T-helper 22 cell (primary cell): Measurements from ENCODE around the gene FHL5.
"Not testable (repeated sequence)": the region's sequence is repeated elsewhere in the genome, so short reads cannot be mapped to it uniquely, and the experiment has no call there.

Source experiments
- DNase-seq: peaks from one replicate; pipeline ENCODE4 v3.0.0-alpha.2; 2020; ENCODE audit warnings: low read depth

FHL5 gene

DNA sequence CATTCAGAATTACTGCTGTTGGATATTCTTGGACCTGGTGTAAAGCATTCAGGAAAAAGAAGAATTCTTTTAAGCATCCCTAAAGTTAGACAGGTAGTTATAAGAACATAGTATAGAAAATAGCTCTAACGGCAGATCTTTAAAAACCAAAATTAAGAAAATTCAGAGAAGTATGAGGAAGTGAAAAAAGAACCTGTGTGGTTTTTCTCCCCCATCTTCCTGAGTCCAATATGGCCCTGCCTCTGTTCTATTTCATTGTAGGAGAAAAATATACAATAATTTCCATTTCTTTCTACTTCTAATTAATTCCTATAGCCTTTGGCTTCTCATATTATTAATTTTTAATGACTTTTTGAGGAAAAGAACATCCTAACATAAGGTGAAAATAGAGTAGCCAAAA lies 47.1 kb downstream of the FHL5 start:
- DNase-seq: no peak

DNA sequence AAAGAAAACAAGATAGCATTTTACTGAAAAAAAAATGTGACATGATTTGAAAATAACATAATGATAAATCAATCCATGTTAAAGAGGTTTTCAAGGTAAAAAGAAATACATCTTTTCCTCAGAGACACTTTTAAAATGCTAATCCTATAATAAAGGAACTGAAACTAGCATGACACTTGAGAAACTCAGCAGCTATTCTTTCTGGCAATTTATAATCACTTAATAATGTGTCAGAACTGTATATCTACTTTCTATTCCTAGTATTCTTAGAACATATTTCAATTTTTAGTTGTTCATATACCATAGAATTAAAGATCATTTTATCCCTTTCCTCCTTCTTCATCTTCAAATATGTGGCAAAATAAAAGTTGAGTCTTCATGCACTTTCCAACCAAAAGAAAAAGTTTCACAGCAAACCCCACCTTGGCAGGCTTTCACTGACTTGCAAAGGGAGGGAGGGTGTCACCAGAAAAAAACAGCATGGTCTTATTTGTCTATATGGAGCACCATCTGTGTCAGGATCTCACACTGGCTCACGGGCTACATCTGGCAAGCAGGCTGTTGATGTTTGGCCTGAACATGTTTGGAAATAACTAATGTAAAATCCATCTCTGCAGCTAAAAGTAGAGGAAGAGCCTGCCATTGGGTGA lies 48.5 kb downstream of the FHL5 start:
- no peak for DNase-seq

DNA sequence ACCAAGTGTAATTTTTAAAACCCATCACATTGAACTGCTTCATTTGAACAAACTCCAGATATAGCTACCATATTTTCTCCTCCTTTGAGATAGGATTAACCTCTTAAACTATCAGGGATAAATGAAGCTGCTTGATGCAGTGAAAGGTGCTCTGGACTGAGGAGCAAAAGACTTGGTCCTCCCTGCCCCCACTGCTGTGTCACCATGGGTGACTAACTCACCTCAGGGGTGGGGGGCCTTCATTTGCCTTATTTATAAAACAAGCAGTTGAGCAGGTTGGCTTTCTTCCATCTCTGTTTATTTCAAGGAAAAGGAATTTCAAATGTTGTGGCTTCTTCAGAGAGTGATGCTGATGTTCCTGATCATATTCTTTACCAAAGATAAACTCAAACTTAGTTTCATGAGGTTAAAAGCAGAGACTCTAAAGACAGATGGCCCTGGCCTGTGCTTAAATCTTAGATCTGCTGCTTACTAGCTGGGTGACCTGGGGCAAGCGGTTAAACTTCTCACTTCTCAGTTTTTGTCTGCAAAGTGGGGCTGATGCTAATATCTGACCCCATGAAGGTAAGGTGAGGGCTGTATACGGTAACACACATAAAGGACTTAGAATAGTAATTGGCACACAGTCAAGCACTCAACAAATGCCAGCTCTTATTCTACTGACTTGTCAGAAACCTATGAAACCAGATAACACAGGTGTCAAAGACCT lies 50.5 kb downstream of the FHL5 start:
- DNase-seq: no peak

DNA sequence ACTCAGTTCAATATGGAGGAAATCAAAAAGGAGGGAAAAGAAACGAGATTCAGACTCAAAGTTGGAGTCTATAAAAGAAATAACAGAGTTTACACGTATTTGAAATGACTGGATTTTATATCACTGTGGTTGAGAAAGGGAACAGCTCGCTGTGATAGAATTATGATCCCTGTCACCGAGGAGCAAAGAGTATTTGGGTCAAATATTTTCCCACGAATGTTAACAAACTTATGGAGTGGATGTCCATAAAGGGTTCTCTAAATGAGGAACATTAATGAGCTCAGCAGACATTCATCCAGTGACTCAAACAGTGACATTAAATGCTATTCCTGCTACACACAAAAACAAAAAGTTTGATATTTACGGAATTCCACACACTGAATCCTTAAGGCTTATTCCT lies 57.9 kb downstream of the FHL5 start:
- DNase-seq: no peak

DNA sequence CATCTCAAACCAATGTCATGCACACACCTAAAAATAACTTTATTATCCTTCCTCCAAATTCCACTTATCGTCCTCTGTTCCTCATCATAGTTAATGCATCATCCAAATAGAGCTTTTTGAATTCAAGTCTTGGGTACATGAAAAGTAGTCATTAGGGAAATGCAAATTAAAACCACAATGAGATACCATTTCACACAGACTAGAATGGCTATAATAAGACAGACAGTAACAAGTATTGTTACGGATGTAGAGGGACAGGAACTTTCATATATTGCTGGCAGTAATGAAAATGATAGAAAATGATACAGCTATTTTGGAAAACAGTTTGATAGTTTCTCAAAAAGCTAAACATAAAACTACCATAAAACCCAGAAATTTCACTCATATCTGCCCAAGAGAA lies 59.1 kb downstream of the FHL5 start:
- no peak for DNase-seq

DNA sequence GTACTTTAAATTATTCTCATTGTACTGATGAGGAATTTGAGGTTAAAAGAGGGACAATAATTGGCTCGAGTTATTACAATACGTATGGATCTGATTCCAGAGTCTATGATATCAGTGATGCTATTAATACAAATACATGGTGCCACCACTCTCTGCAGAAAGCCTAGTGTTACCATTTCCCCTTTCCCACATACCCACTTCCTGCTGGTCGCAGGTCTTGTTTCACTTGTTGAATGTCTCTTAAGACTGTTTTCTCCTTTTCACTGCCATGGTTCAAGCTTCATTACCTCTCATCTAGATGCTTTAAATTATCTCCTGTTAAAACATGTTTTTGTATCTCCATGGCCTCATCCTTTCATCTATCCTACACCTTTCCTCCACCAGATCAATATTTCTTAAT lies 62.0 kb downstream of the FHL5 start:
- no peak for DNase-seq

DNA sequence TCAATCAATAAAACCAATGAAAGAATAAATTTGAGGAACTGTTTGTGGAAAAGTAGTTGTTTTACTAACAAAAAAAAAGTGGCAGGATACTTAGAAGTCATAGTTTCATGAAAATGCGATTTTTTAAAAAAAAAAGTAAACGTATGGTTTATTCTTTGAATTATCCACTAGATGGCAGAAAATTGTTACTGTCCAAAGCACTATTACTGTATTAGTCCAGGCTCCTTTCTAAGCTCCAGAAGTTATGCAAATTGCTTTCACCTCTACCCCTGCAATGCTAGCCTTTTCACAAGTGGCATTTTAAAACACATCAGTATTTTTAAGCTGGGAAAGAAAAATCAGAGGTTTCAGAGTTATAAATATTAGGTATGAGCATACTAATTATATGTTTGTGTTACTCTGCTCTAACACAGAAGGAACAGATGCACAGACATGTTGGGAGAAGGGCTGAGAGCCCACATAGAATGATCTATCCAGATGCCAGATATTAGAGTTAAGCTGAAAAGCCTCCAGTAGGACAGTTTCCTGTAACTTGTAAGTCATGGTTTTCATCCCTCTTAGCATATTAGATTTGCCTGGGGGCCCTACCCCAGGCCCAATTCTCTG lies 63.9 kb downstream of the FHL5 start:
- no peak for DNase-seq

DNA sequence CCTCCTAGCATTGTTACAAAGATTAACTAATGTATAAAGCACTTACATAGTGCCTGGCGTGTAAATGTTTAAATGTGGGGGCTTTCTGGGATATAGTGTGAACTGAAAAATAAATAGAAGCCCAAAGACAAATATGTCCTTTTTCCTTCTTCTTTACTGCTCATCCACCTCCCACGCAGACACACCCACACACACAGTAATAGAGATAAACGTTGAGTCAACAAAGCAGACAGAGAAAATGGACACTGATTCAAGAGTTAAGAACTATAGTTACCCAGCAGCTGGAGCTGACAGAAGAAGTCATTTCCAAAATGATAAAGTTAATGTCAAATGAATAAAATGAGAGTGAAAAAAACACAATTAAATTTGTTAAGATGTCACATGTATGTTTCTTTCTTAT lies 68.3 kb downstream of the FHL5 start:
- DNase-seq: no peak

DNA sequence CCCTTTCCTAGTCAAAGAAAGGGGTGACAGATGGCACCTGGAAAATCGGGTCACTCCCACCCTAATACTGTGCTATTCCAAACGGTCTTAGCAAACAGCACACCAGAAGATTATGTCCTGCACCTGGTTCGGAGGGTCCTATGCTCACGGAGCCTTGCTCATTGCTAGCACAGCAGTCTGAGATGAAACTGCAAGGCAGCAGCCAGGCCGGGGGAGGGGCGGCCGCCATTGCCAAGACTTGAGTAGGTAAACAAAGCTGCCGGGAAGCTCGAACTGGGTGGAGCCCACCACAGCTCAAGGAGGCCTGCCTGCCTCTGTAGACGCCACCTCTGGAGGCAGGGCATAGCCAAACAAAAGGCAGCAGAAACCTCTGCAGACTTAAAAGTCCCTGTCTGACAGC lies 75.1 kb downstream of the FHL5 start:
- not testable (repeated sequence) for DNase-seq

DNA sequence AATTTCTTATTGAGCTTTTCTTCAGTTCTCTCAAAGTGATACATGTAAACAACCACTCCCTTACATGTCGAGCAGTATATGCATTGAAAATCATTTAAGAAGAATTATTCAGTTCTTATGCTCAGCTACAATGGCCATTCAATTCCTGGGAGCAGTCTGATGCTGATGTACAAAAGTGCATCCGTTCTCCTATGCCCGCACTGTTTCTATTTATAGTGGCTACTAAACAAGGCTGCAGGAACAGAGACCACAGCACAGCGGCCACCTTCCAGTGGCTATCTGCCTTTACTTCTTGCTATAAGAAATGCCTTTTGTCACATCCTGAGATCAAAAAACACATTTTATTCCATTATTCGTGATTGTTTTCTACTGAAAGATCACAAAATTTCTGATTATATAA lies 82.2 kb downstream of the FHL5 start:
- DNase-seq: no peak

DNA sequence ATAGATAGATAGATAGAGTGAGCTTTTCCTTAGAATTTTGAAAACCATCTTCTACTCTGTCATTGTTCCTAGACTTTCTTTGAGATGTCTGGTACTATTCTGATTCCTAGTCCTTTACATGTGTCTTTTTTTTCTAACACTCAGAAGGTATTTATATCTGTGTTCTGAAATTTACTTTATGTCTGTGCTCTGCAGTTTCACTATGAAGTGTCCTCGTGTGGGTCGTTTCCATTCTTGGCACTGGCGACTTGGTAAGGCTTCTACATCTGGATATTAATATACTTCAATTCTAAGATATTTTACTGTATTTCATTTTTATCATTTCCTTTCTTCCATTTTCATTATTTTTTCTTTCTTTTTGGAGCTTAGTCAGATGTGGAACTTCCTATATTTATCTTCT lies 87.0 kb downstream of the FHL5 start:
- DNase-seq: no peak

DNA sequence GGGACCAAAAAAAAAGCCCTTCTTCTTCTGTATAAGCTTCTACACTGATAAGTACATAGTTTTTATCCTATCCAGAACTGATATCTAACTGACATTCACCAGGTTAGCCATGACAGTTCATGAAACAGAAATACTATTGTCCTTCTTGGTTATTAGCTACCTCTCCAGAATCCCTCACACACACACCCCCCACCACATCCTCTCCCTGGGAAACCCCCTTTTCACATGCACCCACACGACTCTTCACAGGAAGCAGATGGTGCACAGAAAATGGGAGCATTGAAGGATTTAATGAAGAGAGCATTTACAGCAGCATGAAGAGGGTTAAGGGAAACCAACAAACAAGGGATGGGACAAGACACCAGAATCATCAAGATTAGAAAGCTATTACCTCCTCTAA lies 88.9 kb downstream of the FHL5 start:
- no peak for DNase-seq

DNA sequence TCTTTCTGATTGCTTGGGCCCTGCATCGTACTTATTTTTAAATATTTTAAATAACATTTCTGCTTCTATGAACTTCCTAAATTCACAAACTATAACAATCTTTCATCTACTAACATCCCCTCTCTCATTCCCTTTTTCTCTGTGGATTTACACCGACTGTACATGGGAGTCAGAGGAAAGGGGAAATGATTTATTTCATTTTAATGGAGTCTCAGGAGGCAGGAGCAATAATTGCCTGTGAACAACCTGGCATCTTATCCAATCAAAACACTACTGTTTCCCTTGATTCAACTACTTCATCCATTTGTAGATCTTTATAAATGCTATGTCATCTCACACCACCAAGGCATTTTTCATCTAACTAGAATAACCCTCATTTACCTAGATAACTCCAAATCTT lies 89.6 kb downstream of the FHL5 start:
- DNase-seq: no peak

DNA sequence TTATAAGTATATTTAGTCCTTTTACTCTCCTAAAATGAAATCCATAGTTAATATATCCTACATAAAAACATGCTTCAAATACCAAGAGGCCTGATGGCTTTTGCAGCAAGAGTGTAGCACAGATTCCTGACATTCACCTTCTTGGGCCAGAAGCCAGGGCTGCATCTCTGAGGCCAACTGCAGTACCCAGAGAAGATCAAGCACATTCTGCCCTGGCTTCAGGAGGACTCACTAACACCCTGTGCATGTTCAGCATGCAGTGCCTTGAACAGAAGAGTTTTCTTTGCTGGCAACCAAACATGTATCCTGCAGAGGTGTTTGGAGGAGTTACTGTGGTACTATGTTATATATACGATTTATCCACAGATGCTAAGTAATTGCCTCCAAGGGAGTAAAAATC lies 90.3 kb downstream of the FHL5 start:
- no peak for DNase-seq

DNA sequence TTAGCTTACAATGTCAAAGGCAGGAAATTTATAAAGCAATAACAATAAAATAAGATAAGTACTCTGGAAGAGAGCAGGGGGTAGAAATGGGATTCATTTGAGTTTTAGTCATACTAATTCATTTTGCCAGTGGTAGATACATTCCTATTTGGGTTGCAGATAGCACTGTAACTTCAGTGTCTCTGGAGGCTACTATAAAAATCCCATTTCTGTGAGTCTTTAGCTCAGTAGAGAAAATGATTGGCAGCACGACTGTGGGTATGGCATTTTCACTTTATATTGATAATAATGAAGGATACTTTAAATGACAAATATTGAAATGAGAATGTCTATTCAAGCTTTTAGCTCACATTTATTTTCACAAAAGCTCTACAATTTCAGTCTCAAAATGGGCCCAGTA lies 93.6 kb downstream of the FHL5 start:
- no peak for DNase-seq

DNA sequence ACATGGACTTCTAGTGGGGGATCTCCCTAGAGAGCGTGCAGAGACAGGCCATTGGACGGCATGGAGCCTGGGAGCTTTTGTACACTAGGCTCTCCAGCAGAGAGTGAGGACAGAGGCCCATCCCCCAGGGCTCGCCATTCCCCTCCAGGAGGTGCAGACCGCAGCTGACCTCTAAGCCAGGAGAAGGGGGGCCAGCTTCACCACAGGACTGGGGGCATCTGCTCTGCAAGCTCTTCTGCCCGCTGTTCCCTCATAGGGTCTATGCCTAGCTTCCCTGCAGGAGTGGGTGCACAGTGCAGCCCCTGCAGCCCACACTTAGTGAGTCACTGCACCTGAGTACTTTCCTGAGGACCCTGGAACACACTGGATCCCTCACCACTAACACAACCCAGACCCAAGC lies 94.4 kb downstream of the FHL5 start:
- no peak for DNase-seq

DNA sequence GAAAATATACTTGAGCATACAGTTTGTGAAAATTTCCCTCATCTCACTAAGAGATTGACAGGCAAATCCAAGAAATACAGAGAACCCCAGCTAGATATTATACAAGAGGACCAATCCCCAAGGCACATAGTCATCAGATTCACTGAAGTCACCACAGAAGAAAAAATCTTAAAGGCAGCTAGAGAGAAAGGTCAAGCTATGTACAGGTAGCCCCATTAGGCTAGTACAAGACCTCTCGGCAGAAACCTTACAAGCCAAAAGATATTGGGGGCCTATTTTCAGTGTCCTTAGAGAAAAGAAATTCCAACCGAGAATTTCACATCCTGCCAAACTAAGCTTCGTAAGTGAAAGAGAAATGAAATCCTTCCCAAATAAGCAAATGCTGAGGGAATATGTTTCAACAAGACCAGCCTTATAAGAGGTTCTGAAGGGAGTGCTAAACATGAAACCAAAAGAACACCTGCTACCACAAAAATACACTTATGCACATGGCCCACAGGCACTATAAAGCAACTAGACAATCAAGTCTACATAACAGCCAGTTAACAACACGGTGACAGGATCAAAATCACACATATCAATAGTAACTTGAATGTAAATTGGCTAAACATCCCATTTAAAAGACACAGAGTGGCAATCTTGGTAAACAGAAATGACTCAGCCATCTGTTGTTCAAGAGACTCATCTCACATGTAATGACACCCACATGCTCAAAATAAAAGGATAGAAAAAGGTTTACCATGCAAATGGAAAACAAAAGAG lies 96.3 kb downstream of the FHL5 start:
- DNase-seq: no peak
